ENCODE data around the gene KRT76.

The KRT76 gene

GRCh38 chr12:52798003-52798670 is 21.0 kb upstream of the KRT76 start:
- in situ Hi-C loops (cut with MboI; ENCODE audit: low sequenced_read_pairs) = loop anchor here (10.0 kb wide), 1 partner anchor 67 kb away; no protein-coding TSS in a partner anchor

DNA sequence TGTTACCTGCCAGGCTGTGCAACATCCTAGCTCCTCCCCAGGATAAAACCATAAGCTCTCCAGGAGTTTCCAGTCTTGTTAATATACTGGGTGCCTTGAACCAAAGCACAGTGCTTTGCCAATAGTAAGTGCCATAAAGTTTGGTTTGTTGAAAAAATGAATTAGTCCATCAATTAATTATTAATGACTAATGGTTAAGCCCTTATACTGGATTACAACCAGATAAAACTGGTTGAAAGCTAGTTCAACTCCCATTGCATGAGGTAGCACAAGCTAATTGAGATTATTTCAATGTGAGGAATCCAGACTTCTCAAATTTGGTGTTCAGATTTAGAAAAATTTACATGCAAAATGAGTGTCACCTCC is 20.4 kb upstream of the KRT76 start:
- in situ Hi-C loops (cut with MboI; ENCODE audit: low sequenced_read_pairs) = loop anchor here (10.0 kb wide), 1 partner anchor 67 kb away; no protein-coding TSS in a partner anchor

- in situ Hi-C loops (cut with MboI; ENCODE audit: low sequenced_read_pairs) = loop anchor here (10.0 kb wide), 1 partner anchor 68 kb away; no protein-coding TSS in a partner anchor
Measured at GRCh38 chr12:52796839-52797528, 19.8 kb upstream of the KRT76 start.

- in situ Hi-C loops (cut with MboI; ENCODE audit: low sequenced_read_pairs) = loop anchor here (10.0 kb wide), 1 partner anchor 68 kb away; no protein-coding TSS in a partner anchor
Measured at GRCh38 chr12:52796429-52796794, 19.3 kb upstream of the KRT76 start.

DNA sequence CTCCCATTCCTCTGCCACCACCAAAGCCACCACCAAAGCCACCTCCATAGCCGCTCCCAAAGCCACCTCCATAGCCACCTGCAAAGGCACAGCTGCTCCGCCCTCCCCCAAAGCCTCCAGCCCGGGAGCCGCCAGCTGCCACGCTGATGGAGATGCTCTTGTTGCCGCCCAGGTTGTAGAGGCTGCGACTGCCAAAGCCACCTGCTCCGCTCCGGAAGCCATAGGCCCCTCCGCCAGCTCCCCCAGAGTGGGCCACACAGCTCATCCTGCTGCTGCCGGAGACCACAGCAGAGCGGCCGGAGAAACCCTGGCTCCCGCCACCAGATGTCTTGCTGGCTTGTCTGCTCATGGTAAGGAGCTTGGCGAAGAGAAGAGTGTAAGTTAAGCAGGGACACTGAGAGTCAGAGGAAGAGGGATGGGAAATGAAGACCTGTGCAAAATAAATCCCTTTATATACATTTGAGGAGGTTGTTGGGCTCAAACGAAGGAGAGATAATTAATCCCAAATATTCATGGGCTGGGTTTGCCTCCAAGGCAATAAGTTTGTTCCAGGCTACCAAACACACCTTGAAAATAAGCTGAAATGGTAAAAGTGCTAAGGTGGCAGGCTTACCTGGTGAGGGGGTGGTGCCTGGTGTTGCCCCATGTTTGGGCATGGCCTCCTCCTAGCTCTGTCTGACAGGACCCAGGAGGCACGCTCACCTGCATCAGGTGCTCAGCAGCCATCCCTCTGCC is 18.7 kb upstream of the KRT76 start, which contains the start of gene KRT3:
TSS of gene KRT3 (minus strand) at position 424 of the 735 bp plus-strand sequence. CDS start at position 349, 75 bp downstream.
- in situ Hi-C loops (cut with MboI; ENCODE audit: low sequenced_read_pairs) = loop anchor here (10.0 kb wide), 1 partner anchor 69 kb away; no protein-coding TSS in a partner anchor

- in situ Hi-C loops (cut with MboI; ENCODE audit: low sequenced_read_pairs) = loop anchor here (10.0 kb wide), 1 partner anchor 69 kb away; no protein-coding TSS in a partner anchor
Measured at GRCh38 chr12:52795332-52795674, 18.2 kb upstream of the KRT76 start.

GRCh38 chr12:52794479-52795331 is 17.6 kb upstream of the KRT76 start:
- in situ Hi-C loops (cut with MboI; ENCODE audit: low sequenced_read_pairs) = loop anchor here (10.0 kb wide), 1 partner anchor 70 kb away; no protein-coding TSS in a partner anchor

GRCh38 chr12:52792185-52793029 is 15.3 kb upstream of the KRT76 start:
- in situ Hi-C loops (cut with MboI; ENCODE audit: low sequenced_read_pairs) = loop anchor here (10.0 kb wide), 1 partner anchor 72 kb away; no protein-coding TSS in a partner anchor

DNA sequence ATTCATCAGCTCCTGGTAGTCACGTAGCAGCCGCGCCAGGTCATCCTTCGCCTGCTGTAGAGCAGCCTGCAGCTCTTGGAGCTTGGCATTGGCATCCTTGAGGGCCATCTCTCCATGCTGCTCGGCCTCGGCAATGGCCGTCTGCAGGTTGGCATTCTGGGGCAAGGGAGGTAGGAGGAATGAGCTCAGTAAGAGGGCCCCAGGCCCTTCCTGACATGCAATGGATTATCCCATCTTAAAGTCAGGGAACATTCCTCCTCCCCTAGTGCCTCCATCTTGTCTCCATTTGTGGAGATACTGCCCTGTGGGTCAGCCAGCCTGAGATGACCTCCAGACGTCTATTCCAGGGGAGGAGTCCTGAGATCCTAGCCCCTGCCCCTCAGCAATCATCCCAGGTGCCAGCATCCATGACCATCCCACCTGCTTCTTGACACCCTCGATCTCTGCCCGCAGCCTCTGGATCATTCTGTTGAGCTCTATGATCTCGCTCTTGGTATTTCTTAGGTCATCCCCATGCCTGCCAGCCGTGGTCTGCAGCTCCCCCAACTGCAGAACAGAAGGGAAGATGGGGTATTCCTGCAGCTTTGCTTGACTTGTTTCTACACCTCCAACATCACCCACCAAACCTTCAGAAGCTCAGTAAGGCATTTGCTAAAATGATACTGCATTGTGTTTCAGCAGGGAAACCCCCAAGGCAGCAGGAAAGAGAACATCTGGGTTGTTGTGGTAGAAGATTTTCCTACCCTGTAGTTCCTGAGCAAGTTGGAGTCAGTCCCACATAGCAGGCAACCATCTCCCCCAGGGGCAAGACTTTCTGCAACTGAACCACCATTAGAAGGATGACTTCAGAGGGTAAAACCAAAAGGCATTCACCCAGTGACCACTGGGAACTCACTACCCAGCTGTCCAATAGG is 14.4 kb upstream of the KRT76 start:
- in situ Hi-C loops (cut with MboI; ENCODE audit: low sequenced_read_pairs) = loop anchor here (10.0 kb wide), 1 partner anchor 73 kb away; no protein-coding TSS in a partner anchor

- in situ Hi-C loops (cut with MboI; ENCODE audit: low sequenced_read_pairs) = loop anchor here (10.0 kb wide), 1 partner anchor 74 kb away; no protein-coding TSS in a partner anchor
Measured at GRCh38 chr12:52790427-52791270, 13.5 kb upstream of the KRT76 start.

- in situ Hi-C loops (cut with MboI; ENCODE audit: low sequenced_read_pairs) = loop anchor here (10.0 kb wide), 1 partner anchor 75 kb away; no protein-coding TSS in a partner anchor
Measured at GRCh38 chr12:52789637-52790426, 12.7 kb upstream of the KRT76 start.

- in situ Hi-C loops (cut with MboI; ENCODE audit: low sequenced_read_pairs) = no loop called here
Measured at GRCh38 chr12:52788876-52789636, 11.9 kb upstream of the KRT76 start.

DNA sequence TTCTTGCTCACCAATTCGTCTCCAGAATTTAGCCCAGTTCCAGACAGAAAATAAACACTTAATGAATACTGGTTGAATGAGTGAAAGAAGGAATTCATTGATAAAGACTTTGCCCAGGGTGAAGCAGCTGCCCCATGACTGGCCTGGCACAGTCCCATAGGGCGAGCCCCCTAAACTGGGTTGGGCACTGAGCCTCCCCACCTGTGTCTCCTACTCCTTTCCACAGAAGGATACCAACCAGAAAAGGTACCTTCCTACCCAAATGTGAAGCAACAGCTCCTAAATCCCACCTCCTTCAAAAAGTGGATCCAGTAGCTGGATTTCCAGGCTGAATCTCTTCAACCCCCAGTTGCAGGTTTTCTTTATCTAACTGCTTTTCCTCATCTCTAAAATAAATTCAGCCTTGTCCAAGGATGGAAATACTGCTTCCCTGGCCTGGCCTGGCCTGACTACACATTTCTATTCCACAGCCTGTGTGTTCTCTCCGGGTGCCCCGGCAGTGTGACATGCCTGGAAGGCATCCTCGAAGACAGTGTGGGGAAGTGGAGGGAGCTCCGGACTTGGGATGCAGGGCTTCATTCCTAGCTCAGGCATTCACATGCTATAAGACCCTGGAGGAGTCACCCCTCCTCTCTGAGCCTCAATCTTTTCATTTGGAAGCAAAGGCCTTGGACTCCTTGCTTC is 11.2 kb upstream of the KRT76 start:
- in situ Hi-C loops (cut with MboI; ENCODE audit: low sequenced_read_pairs) = no loop called here

GRCh38 chr12:52787324-52788191 is 10.4 kb upstream of the KRT76 start:
- in situ Hi-C loops (cut with MboI; ENCODE audit: low sequenced_read_pairs) = no loop called here

All from HL-60/S4 treated with phorbol 12-myristate 13-acetate at 8.2 ng/mL for 4 days and 3 days (cell line).